ENCODE measurements around the gene DICER1.
"Not testable (repeated sequence)": the region's sequence is repeated elsewhere in the genome, so short reads cannot be mapped to it uniquely, and the experiment has no call there.

The DICER1 gene

GRCh38 chr14:95149441-95149840 is 7.9 kb downstream of the DICER1 start:
- no peak for DNase-seq (ENCODE audit: low read depth in 3 of 3, low spot score in 1 of 3)

GRCh38 chr14:95147597-95147996 is 9.7 kb downstream of the DICER1 start:
- DNase-seq (ENCODE audit: low read depth in 3 of 3, low spot score in 1 of 3) = no peak

- DNase-seq (ENCODE audit: low read depth in 3 of 3, low spot score in 1 of 3) = no peak
Measured at GRCh38 chr14:95146079-95146771, 11.1 kb downstream of the DICER1 start.

- DNase-seq (ENCODE audit: low read depth in 3 of 3, low spot score in 1 of 3) = no peak
Measured at GRCh38 chr14:95144849-95145248, 12.5 kb downstream of the DICER1 start.

- DNase-seq (ENCODE audit: low read depth in 3 of 3, low spot score in 1 of 3) = no peak
Measured at GRCh38 chr14:95143808-95144620, 13.3 kb downstream of the DICER1 start.

- no peak for DNase-seq (ENCODE audit: low read depth in 3 of 3, low spot score in 1 of 3)
Measured at GRCh38 chr14:95142208-95142607, 15.1 kb downstream of the DICER1 start.

GRCh38 chr14:95141684-95142083 is 15.6 kb downstream of the DICER1 start:
- no peak for DNase-seq (ENCODE audit: low read depth in 3 of 3, low spot score in 1 of 3)

GRCh38 chr14:95140060-95140858 is 17.1 kb downstream of the DICER1 start:
- DNase-seq (ENCODE audit: low read depth in 3 of 3, low spot score in 1 of 3) = no peak

- DNase-seq (ENCODE audit: low read depth in 3 of 3, low spot score in 1 of 3) = no peak
Measured at GRCh38 chr14:95138876-95139275, 18.5 kb downstream of the DICER1 start.

- DNase-seq (ENCODE audit: low read depth in 3 of 3, low spot score in 1 of 3) = not testable (repeated sequence)
Measured at GRCh38 chr14:95138455-95138854, 18.9 kb downstream of the DICER1 start.

- DNase-seq (ENCODE audit: low read depth in 3 of 3, low spot score in 1 of 3) = no peak
Measured at GRCh38 chr14:95137804-95138167, 19.5 kb downstream of the DICER1 start.

- no peak for DNase-seq (ENCODE audit: low read depth in 3 of 3, low spot score in 1 of 3)
Measured at GRCh38 chr14:95137164-95137803, 20.0 kb downstream of the DICER1 start.

- no peak for DNase-seq (ENCODE audit: low read depth in 3 of 3, low spot score in 1 of 3)
Measured at GRCh38 chr14:95136631-95137030, 20.7 kb downstream of the DICER1 start.

GRCh38 chr14:95134304-95134933 is 22.9 kb downstream of the DICER1 start:
- DNase-seq (ENCODE audit: low read depth in 3 of 3, low spot score in 1 of 3) = no peak

- no peak for DNase-seq (ENCODE audit: low read depth in 3 of 3, low spot score in 1 of 3)
Measured at GRCh38 chr14:95133282-95133681, 24.0 kb downstream of the DICER1 start.

GRCh38 chr14:95132760-95133159 is 24.6 kb downstream of the DICER1 start:
- DNase-seq (ENCODE audit: low read depth in 3 of 3, low spot score in 1 of 3) = no peak

GRCh38 chr14:95130549-95130948 is 26.8 kb downstream of the DICER1 start:
- DNase-seq (ENCODE audit: low read depth in 3 of 3, low spot score in 1 of 3) = no peak

- DNase-seq (ENCODE audit: low read depth in 3 of 3, low spot score in 1 of 3) = no peak
Measured at GRCh38 chr14:95128140-95128539, 29.2 kb downstream of the DICER1 start.

- DNase-seq (ENCODE audit: low read depth in 3 of 3, low spot score in 1 of 3) = no peak
Measured at GRCh38 chr14:95127531-95127911, 29.8 kb downstream of the DICER1 start.

- DNase-seq (ENCODE audit: low read depth in 3 of 3, low spot score in 1 of 3) = no peak
Measured at GRCh38 chr14:95126906-95127530, 30.3 kb downstream of the DICER1 start.

Measured in stimulated activated CD4-positive, alpha-beta T cell treated with anti-CD3 and anti-CD28 coated beads, TNF-alpha, amount 100 ng/mL, for 1 hour (primary cell).